BE2C (cell line): ENCODE data around the gene COQ8A.

Experiments used
- DNase-seq: peaks from one replicate; pipeline ENCODE4 v3.0.0-alpha.2; 2020
- H3K27me3 ChIP-seq: fragments of 250-450 bp; sonication (Bioruptor Pico); 2 replicates; pipeline ENCODE4 v1.5.1; 2020; ENCODE audit warnings: mild to moderate bottlenecking
- H3K36me3 ChIP-seq: fragments of 250-450 bp; sonication (Bioruptor Pico); 2 replicates; pipeline ENCODE4 v1.5.1; 2020; ENCODE audit warnings: mild to moderate bottlenecking
- H3K4me1 ChIP-seq: fragments of 250-450 bp; sonication (Bioruptor Pico); 2 replicates; pipeline ENCODE4 v1.5.1; 2020
- H3K4me3 ChIP-seq: 2 replicates; pipeline ENCODE4 v1.5.1; 2011; ENCODE audit warnings: low read depth, low read length
- H3K9me3 ChIP-seq: fragments of 250-450 bp; sonication (Bioruptor Pico); 2 replicates; pipeline ENCODE4 v1.5.1; 2020
- CTCF ChIP-seq: IDR thresholded peaks from 2 replicates; pipeline ENCODE4 v1.5.1; 2012; ENCODE audit warnings: mild to moderate bottlenecking, low read depth, low read length

The COQ8A gene

DNA sequence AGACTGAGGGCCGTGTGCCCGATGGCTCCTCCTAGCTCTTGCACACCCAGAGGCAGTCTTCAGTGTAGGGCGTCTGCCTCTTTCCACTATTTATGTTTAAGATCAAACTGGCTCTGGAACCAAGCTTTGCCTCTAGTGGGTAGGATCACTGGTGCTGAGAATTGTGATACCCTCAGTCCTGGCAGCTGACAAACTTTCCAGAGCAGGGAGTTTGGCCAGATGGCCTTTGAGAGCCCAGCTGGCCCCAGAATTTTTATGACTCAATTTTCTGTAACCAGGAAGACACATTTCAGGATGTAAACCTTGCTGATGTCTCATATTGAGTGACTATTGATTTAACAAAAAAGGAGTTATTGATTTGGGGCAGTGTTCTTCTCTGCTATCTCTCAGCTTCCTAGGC is 6.7 kb downstream of the COQ8A start:
- no peak for DNase-seq
- H3K4me1 ChIP-seq: peaks cover 4% of the 10 kb centered on the region
- H3K9me3 ChIP-seq: no peaks in the 10 kb centered on the region
- TF ChIP-seq CTCF: no peak
- H3K36me3 ChIP-seq: no peaks in the 10 kb centered on the region
- H3K27me3 ChIP-seq: no peaks in the 10 kb centered on the region
- no peak overlapping the region for H3K4me3 ChIP-seq

DNA sequence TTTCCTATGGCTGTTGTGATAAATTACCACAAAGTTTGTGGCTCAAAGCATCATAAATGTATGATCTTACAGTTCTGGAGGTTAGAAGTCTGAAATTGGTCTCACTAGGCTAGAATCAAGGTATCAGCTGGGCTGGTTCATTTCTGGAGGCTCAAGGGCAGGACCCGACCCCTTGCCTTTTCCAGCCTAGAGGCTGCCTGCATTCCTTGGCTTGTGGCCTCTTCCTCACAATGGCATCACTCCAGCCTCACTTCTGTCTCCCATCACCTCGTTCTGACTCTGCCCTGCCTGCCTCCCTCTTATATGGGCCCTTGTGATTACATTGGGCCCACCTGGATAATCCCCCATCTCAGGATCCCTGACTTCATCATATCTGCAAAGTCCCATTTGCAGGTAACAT is 8.0 kb downstream of the COQ8A start:
- TF ChIP-seq CTCF: no peak
- Histone ChIP-seq H3K4me3 (no peak overlapping the region), H3K4me1 (peaks cover 4% of the 10 kb centered on the region), H3K27me3 (no peaks in the 10 kb centered on the region), H3K9me3 (no peaks in the 10 kb centered on the region), H3K36me3 (peaks cover under 1% of the 10 kb centered on the region)
- no peak for DNase-seq

DNA sequence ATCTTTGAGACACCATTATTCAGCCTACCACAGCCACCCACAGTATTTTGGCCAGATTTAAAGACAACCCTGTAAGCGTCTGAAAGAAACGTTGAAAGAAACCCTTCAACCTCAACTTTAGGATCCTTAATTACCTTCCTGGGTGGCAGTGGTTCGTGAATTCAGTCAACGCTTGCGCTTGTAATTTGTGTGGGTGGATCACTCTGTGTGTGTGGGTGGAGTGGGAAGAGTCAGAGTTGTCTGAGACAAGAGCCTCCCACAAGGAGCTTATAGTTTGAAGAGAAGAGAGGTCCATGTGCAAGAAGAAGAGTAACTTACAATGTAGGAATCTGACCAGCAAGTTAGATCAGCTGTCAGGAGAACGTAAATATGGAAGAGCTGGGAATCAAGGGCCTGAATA is 8.4 kb downstream of the COQ8A start:
- peaks cover 3% of the 10 kb centered on the region for H3K36me3 ChIP-seq
- TF ChIP-seq CTCF: no peak
- H3K4me3 ChIP-seq: no peak overlapping the region
- no peak for DNase-seq
- H3K4me1 ChIP-seq: peaks cover 4% of the 10 kb centered on the region
- no peaks in the 10 kb centered on the region for H3K9me3 ChIP-seq
- no peaks in the 10 kb centered on the region for H3K27me3 ChIP-seq

DNA sequence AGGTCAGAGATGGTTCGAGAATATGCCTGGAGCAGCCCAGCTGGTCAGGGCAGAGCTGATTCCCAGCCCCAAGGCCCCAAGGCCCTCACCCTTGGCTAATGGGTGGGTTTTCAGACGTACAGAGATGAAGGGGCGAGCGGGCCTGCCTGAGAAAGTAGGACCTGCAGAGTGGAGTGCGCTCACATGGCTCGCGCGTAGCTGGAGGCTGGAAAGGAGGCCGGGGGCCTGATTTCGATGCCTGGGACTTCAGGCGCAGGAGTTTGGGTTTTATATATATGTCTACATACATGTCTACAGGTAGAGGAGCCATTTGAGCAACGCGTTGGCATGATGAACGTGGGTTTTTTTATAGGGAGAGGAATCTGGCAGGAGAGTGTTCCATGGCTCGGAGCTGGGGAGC is 8.9 kb downstream of the COQ8A start:
- H3K27me3 ChIP-seq: no peaks in the 10 kb centered on the region
- H3K36me3 ChIP-seq: peaks cover 3% of the 10 kb centered on the region
- H3K4me3 ChIP-seq: no peak overlapping the region
- no peaks in the 10 kb centered on the region for H3K9me3 ChIP-seq
- no peak for TF ChIP-seq CTCF
- H3K4me1 ChIP-seq: peaks cover 4% of the 10 kb centered on the region
- no peak for DNase-seq

GRCh38 chr1:226949401-226949800 is 9.3 kb downstream of the COQ8A start:
- Histone ChIP-seq H3K27me3 (no peaks in the 10 kb centered on the region), H3K36me3 (peaks cover 3% of the 10 kb centered on the region), H3K9me3 (no peaks in the 10 kb centered on the region), H3K4me1 (peaks cover 4% of the 10 kb centered on the region), H3K4me3 (no peak overlapping the region)
- DNase-seq: no peak
- no peak for TF ChIP-seq CTCF

DNA sequence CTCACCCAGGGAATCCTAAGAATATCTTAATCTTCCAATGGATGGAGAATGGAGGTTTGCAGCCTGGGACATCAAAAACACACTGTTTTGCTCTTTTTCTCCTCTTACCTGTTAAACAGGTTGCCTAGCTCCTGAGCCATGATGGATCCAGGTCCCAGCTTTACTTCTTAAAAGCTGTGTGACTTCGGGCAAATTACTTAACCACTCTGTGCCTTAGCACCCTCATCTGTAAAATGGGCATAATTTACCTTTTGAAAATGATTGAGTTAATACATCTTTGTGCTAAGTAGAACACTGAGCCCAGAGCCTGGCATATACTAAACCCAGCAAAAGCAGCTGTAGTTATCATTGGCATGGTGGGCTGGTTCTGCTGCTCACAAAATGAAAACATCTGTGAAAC is 10.2 kb downstream of the COQ8A start:
- DNase-seq: no peak
- Histone ChIP-seq H3K36me3 (peaks cover 3% of the 10 kb centered on the region), H3K4me3 (no peak overlapping the region), H3K9me3 (no peaks in the 10 kb centered on the region), H3K27me3 (no peaks in the 10 kb centered on the region), H3K4me1 (peaks cover 4% of the 10 kb centered on the region)
- TF ChIP-seq CTCF: no peak
